GM21786 (cell line): ENCODE data around the gene ZSWIM3.
"Not testable (repeated sequence)": the region's sequence is repeated elsewhere in the genome, so short reads cannot be mapped to it uniquely, and the experiment has no call there.

Source experiments
- ATAC-seq: cut with Tn5 transposase; IDR thresholded peaks from one replicate; pipeline ENCODE4 v1.9.1; 2021; ENCODE audit not compliant: unreplicated experiment

The ZSWIM3 gene

GRCh38 chr20:45859916-45860315 is 2.5 kb downstream of the ZSWIM3 start:
- no peak for ATAC-seq

- ATAC-seq = no peak
Measured at GRCh38 chr20:45860560-45861220, 3.3 kb downstream of the ZSWIM3 start.

- no peak for ATAC-seq
Measured at GRCh38 chr20:45861221-45862075, 4.0 kb downstream of the ZSWIM3 start.

GRCh38 chr20:45863543-45864470 is 6.4 kb downstream of the ZSWIM3 start:
- no peak for ATAC-seq

- no peak for ATAC-seq
Measured at GRCh38 chr20:45866454-45866853, 9.0 kb downstream of the ZSWIM3 start.

- ATAC-seq = no peak
Measured at GRCh38 chr20:45867136-45867818, 9.9 kb downstream of the ZSWIM3 start.

- ATAC-seq = no peak
Measured at GRCh38 chr20:45867819-45868176, 10.4 kb downstream of the ZSWIM3 start.

- ATAC-seq = no peak
Measured at GRCh38 chr20:45872626-45873025, 15.2 kb downstream of the ZSWIM3 start.

GRCh38 chr20:45873409-45874103 is 16.1 kb downstream of the ZSWIM3 start:
- ATAC-seq = no peak

- not testable (repeated sequence) for ATAC-seq
Measured at GRCh38 chr20:45874104-45874481, 16.7 kb downstream of the ZSWIM3 start.

GRCh38 chr20:45874576-45874975 is 17.2 kb downstream of the ZSWIM3 start:
- no peak for ATAC-seq

- ATAC-seq = no peak
Measured at GRCh38 chr20:45878076-45878761, 20.8 kb downstream of the ZSWIM3 start.

GRCh38 chr20:45880988-45881788 is 23.8 kb downstream of the ZSWIM3 start, which contains the start of gene ZSWIM1:
TSS of gene ZSWIM1 (plus strand) at chr20:45881227. CDS start at chr20:45882593, 1,366 bp downstream.
- peak; percentile 97 for ATAC-seq

GRCh38 chr20:45882469-45883099 is 25.2 kb downstream of the ZSWIM3 start:
- ATAC-seq = no peak

GRCh38 chr20:45883100-45883469 is 25.7 kb downstream of the ZSWIM3 start:
- no peak for ATAC-seq

- no peak for ATAC-seq
Measured at GRCh38 chr20:45886590-45887345, 29.4 kb downstream of the ZSWIM3 start.

GRCh38 chr20:45887346-45887715 is 29.9 kb downstream of the ZSWIM3 start, which contains the start of gene SPATA25:
TSS of gene SPATA25 (minus strand) at chr20:45887622. CDS start at chr20:45887590, 32 bp downstream.
- ATAC-seq = no peak
